Effector CD4-positive, alpha-beta T cell (primary cell): ENCODE data around the gene ODC1.
A peak's percentile ranks its signal among the peaks of the same experiment; 100 is the strongest.
"Not testable (repeated sequence)": the region's sequence is repeated elsewhere in the genome, so short reads cannot be mapped to it uniquely, and the experiment has no call there.

ENCODE experiments used
- DNase-seq: peaks from one replicate; pipeline ENCODE4 v3.0.0-alpha.2; 2020

The ODC1 gene

GRCh38 chr2:10452312-10452711, 4.2 kb upstream of the ODC1 start:
- no peak for DNase-seq

DNA sequence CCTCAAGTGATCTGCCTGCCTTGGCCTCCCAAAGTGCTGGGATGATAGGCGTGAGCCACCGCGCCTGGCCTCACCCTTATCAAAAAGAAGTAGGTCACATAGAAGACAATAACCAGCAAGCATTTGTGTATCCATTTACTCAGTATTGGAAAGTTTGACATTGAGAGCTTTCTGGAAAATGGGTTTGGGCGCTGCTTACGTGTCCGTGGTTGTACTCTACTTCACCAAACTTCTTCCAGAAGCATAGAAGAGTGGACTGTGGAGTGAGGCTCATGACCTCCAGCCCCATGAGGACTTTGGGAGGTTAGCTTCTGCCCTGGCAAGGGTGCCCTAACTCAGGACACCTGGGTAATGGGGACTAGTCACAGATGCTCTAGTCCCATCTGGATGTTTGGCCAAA, 3.7 kb upstream of the ODC1 start:
- DNase-seq = no peak

DNA sequence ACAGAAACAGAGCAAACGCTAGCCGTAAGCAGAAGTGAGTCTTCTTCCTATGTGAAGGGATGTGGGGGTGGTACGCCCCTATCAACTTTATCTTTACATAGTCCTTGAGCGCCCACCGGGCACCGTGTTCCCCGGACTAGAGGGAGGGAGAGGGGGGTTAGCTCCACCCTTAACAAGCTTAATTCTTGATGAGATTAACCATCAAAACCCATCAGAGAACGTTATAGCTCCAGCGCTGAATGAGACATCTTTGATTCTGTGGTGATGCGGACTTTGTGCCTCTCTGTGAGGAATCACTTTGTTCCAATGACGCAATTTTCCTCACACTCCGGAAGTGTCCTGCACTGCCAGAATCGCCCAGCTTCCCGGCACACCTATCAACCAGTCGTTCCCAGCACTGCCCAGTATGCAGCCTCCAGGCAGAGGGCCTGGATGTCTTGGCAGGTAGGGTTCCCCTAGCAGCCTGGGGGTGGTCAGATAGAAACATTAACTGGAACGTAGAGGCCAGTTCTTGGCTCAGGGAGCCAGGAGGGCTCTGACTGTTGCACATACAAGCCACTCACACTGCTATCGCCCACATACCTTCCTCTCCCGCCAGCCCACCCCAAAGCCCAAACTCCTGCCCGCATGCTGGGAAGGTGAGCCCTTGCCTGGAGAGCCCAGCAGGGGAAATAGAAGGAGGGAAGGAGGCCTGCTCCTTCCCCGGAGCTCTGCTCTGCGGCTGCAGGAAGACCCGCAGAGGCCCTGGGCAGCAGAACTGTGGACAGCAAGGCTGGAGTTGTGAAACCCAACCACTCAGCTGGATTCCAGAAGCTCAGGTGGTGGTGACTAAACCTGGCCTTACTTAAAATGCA, 1.9 kb upstream of the ODC1 start:
- no peak for DNase-seq

GRCh38 chr2:10449486-10449831, 1.3 kb upstream of the ODC1 start:
- no peak for DNase-seq

DNA sequence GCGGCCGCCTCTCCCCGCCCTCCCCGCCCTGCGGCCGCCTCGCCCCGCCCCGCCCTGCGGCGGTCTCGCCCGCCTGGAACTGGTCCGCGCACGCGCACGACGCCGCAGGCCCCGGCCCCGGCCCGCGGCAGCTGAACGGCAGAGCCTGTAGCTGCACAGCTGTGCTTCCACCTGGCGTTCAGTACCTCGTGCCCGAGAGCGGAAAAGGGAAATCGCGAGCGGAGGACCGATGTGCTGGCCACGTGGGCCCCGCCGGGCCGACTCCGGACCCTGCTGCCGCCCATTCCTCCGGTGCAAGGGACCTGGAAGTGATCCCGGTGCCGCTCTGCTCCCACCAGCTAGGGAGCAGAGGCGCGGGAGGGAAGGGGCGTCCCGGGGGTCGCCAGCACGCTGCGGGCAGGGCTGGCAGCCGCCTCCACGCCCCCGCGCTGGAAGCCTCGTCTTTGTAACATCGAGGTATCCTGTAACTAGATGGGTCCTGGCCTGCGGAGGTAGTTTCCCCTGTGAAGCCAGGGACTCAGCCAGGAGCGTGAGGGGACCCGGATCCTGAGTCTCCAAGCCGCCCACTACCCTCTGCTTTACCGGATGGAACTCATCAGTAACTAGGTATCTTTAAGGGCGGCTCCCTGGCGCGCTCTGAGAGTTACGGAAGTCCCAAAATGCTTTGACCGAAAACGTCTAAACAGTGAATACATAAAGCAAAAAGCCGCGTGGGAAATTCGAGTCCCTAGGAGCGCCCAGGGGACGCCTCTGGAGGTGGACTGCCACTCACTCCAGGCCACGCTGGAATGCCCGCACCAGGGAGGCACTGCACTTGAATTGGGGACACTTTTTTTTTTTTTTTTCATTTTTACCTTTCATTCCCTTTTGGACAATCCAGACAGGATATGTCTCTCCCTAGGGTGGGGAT, 704 bp upstream of the ODC1 start:
- DNase-seq = peak; percentile 90

DNA sequence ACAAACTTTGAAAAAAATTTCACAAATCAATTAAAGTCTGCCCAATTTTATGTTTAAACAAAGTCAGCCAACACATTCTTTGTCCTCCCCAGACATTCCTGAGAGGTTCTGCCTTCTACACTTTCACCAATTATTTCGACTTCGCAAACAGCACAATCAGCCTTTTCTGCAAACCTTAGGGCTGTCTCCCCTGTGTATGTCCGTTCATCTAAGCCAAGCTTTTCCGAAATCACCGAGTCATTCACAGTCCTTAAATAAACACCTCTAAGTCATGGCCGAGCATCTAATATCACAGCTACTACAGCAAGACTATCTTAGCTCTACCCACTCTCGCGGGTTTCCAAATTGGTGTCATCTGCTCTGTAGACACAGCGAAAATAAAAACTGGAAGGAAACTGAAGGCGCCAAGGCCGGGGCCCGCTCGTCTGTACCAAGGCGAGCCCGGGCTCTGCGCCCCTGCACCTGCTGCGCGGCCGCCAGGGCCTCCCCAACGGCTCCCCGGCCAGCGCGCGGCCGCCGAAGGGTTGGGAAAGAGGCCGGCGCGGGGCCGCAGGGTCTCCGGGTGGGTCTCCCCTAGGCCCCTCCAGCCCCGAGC, 730 bp downstream of the ODC1 start:
- no peak for DNase-seq

- DNase-seq = no peak
Observed at GRCh38 chr2:10446631-10447030, 1.5 kb downstream of the ODC1 start.

- DNase-seq = no peak
Observed at GRCh38 chr2:10444463-10444862, 3.7 kb downstream of the ODC1 start.

DNA sequence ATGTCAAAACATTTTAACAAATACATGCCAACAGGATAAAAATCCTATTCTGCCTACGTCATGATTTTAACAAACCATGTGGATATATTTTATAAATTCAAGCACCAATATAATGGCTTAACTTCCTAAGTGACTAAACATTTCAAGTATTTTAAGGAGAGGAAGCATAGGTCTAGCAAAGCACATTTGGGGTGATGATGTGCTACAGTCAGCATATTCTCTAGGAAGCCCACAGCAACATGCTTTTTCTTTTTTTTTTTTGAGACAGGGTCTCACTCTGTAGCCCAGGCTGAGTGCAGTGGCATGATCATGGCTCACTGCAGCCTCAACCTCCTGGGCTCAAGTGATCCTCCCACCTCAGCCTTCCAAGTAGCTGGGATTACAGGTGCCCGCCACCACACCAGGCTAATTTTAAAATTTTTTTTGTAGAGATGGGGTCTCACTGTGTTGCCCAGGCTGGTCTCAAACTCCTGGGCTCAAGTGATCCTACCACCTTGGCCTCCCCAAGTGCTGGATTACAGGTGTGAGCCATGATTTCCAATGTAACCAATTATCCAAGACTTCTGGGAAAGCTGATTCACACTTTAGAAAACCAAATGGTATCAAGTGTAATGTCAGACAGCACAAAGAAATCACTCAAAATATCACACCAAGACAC, 5.5 kb downstream of the ODC1 start:
- not testable (repeated sequence) for DNase-seq

DNA sequence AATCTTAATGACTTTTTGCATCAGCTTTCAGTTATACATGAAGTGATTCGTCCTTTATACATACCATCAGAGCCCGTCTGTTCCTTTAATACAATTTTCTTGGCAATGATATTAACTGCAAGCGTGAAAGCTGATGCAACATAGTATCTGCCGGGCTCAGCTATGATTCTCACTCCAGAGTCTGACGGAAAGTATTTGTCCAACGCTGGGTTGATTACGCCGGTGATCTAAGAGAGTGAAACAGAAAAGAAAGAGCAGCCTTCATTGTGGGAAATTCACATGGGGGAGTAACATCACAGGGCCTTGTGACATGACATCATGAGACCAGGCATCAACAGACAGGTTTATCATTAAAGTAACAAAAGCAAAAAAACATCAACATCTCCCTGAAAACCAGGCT, 6.2 kb downstream of the ODC1 start:
- DNase-seq = no peak

DNA sequence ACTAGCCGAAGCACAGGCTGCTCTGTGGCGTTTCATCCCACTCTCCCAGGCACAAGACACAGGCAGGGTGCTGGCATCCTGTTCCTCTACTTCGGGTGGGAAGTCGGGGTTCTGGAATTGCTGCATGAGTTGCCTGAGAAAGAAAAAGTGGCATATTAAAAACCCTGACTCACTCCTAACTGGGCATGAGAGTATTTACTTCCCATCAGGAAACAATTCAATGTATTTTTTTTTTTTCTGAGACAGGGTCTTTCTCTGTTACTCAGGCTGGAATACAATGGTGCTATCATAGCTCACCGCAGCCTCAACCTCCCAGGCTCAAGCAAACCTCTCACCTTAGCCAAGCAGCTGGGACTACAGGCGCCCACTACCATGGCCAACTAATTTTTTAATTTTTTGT, 7.4 kb downstream of the ODC1 start:
- DNase-seq = no peak

- DNase-seq = no peak
Observed at GRCh38 chr2:10439971-10440370, 8.2 kb downstream of the ODC1 start.

- no peak for DNase-seq
Observed at GRCh38 chr2:10439185-10439879, 8.8 kb downstream of the ODC1 start.

- DNase-seq = no peak
Observed at GRCh38 chr2:10438688-10439087, 9.4 kb downstream of the ODC1 start.

DNA sequence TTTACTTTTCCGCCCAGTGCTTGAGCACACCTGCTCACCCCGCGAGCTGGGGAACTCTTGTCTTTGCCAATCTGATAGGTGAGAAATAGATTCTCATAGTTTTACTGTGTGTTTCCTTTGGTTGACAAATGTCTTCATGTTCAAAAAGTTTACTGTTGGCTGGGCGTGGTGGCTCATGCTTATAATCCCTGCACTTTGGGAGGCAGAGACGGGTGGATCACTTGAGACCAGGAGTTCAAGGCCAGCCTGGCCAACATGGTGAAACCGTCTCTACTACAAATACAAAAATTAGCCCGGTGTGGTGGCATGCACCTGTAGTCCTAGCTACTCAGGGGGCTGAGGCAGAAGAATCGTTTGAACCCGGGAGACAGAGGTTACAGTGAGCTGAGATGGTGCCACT, 10.3 kb downstream of the ODC1 start:
- DNase-seq = no peak

DNA sequence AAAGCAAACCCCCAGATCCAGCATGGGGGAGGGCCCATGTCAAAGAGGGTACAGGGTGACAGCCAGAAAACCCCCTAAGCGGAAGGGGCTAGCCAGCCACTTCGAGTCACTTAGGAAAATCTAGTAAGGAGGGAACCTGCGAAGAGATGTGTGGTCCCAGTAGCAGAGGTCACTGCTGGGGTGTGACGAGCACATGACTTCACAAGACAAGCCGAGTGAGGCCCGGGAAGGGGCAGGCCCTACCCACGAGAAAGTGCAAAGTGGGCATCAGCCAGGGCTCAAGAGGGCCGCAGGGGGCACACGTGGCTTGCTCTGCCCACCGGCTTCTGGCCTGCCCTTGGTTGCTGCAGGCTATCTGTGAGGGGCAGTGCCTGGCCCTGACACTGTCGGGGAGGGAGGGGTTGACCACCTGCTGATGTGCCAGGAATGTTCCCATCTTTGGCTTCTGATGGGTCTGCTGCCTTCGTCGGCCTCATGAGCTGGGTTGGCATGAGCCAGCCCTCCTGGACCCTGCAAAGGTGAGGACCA, 11.5 kb downstream of the ODC1 start:
- DNase-seq = no peak

DNA sequence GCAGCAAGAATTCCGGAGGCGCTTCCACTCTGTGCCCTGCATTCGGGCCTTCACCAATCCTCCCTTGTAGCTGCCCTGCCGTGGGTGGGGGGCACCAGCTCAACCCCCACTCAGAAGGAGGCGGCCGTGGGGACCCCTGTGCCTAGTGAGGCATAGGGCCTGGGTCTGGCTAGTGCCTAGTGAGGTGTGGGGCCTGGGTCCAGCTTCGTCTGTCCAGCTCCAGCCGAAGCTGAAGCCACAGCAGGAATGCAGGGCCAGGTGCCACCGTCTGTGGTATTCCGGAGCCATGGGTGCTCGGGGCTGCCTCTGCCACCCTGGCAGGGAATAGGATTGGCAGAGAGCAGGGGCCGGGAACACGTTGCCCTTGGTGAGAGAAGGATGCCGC, 12.3 kb downstream of the ODC1 start:
- DNase-seq = no peak

DNA sequence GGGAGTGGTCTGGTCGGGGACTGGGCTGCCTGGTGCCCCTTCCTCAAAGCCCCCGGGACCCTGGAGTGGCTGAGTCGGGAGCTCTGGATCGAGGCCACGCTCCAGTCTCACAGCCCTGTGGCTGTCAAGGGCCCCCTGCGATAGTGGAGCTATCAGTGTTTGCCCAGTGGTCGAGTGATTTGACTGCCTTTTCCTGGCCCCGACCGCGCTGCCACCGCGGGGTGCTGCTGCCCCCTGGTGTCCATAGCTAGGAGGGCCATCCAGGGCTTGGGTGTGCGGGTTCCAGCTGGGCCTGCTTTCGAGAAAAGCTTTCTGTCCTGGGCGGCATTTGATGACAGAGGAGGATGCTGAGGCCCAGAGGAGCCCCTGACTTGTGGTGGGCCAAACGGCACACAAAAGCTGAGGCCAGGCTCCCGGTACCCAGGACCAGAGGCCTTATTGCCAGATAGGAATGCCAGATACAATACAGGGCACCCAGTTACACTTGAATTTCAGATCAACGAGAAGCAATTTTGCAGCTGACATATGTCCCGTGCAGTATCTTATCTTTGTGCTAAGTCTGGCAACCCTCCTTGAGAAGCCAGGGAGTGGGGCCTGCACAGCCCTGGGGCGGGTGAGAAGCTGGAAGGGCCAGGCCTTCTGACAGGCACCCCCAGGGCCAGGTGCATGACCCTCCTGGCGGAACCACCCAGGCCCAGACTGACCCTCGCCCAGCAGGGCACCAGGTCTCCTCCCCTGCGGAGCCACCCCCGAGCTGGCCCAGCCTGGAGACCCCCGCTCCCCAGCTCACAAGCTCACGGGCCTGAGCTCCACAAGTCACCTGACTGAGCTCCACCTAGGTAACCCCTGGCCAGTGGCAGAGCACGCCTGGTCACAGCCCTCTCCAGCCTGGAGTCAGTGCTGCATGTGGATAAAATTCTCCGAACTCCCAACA, 13.0 kb downstream of the ODC1 start:
- peak; percentile 66 for DNase-seq

DNA sequence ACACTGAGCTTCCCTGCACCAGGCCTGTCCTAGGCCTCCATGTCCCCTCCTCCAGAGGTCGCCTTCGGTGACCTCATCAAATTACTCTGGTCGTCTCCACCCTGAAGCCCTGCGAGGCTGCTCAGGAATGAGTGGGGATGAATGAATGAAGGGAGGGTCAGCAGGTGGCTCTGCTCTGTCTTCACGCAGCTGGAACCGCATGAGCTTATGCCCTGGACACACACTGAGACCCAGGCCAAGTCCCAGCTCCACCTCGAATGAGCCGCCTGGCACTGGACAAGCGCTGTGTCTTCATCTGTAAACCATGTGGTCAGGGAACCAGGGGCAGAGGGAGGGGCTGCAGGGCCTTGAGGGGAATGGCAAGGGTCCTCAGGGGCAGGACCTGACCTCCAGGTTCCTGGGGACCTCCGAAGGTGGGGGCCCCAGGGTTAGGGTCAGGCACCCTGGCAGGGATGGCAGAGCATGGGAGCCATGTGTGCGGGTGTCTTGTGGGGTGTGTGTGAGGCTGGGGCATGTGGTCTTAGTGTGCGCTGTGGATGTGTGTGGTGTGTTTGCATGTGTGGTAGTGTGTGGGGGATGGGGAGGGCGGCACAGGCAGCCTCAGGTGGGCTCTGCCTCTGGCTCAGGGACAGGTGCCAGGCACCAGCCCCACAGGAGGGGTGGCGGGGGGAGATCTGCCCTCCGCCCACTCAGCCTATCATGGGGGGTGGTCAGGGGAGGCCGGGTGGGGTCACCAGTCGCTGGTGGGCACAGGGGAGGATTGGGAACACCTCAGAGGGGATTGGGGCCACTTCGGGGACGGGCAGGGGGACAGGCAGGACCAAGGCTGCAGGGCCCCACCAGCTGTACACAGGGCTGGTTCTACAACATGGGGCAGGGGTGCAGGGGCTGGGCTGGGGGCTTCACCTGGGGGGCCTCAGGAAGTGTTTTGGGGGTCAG, 13.9 kb downstream of the ODC1 start:
- DNase-seq = no peak
